Measurements from ENCODE around the gene NMNAT1.

- TF ChIP-seq CTCF (conservative IDR thresholded peaks at IDR 0.05; ENCODE audit: low read depth, low read length) (no peak), EZH2phosphoT487 (IDR thresholded peaks at IDR 0.05; ENCODE audit: borderline replicate concordance, low read length) (no peak)
Observed at GRCh38 chr1:9908871-9909233, 34.4 kb upstream of the NMNAT1 start.
